Measurements from ENCODE around the gene CCT4.
"Not testable (repeated sequence)": the region's sequence is repeated elsewhere in the genome, so short reads cannot be mapped to it uniquely, and the experiment has no call there.

CCT4 gene

DNA sequence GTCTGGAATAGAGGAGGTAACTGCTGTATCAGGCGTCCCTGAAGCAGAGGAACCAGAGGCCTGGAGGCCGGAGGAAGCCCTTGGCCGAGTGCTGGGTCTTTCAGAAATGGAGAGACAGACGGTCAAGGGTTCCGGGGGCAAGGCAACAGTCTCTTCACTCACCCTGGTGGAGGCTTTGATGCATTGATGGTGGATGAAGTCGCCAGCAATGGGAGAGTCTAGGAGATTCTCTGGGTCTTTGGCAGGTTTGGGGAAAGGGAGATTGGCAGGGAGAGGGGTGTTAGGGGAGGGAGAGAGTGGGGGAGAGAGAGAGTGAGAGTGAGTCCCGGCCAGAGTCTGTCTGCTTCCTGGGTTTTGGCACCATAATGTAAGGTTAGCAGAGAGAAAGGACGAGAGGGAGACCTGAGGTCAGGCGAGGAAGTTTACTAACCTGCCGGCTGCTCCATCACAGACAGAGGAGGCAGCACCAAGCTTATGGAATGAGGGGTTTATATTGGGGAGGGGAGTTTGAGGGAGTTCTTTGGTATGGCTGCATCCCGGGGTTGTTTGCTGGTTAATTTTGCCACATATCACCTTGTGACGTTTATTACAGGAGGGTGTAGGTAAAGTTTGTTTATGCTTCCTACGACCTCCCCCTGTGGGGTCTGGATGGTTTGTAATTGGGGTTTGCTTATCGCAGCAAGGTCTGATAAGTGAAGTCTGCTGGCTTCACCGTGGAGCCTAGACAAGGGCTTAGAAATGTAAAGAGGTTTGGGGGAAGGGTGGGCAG, 36.6 kb upstream of the CCT4 start:
- in situ Hi-C loops (cut with HindIII; ENCODE audit: low pct_ligation_motif_present, low sequenced_read_pairs): no loop called here
- Histone ChIP-seq H3K27me3 (replicated peaks) (no peaks in the 10 kb centered on the region), H3K27ac (no peak overlapping the region), H3K36me3 (replicated peaks) (no peaks in the 10 kb centered on the region), H3K4me3 (ENCODE audit: low read depth, low read length) (no peak overlapping the region)
- DNase-seq: no peak
- TF ChIP-seq, protein P1, sequence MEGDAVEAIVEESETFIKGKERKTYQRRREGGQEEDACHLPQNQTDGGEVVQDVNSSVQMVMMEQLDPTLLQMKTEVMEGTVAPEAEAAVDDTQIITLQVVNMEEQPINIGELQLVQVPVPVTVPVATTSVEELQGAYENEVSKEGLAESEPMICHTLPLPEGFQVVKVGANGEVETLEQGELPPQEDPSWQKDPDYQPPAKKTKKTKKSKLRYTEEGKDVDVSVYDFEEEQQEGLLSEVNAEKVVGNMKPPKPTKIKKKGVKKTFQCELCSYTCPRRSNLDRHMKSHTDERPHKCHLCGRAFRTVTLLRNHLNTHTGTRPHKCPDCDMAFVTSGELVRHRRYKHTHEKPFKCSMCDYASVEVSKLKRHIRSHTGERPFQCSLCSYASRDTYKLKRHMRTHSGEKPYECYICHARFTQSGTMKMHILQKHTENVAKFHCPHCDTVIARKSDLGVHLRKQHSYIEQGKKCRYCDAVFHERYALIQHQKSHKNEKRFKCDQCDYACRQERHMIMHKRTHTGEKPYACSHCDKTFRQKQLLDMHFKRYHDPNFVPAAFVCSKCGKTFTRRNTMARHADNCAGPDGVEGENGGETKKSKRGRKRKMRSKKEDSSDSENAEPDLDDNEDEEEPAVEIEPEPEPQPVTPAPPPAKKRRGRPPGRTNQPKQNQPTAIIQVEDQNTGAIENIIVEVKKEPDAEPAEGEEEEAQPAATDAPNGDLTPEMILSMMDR (IDR thresholded peaks at IDR 0.05; ENCODE audit: low read depth, low read length, missing control alignments): no peak

DNA sequence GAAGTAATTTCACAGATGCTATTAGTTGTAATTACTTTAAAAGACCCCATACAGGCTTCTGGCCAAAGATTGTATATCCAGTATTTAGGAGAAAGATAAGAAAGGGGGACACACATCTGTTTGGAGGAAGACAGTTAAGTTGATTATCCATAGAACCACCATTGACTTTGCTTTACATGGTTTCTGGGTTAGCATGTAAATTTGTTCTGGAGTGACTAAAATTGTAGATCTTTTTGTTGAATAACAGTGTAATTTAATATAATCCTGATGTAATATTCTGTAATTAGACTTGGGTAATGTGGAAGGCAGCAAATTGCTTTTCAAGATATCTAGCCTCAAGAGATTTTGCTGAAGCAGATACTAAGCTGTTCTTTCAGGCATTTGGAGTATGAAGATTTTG, 34.3 kb upstream of the CCT4 start:
- no peak for DNase-seq
- in situ Hi-C loops (cut with HindIII; ENCODE audit: low pct_ligation_motif_present, low sequenced_read_pairs): no loop called here
- Histone ChIP-seq H3K4me3 (ENCODE audit: low read depth, low read length) (no peak overlapping the region), H3K27ac (no peak overlapping the region), H3K27me3 (replicated peaks) (no peaks in the 10 kb centered on the region), H3K36me3 (replicated peaks) (no peaks in the 10 kb centered on the region)
- TF ChIP-seq, protein P1 (IDR thresholded peaks at IDR 0.05; ENCODE audit: low read depth, low read length, missing control alignments): no peak

DNA sequence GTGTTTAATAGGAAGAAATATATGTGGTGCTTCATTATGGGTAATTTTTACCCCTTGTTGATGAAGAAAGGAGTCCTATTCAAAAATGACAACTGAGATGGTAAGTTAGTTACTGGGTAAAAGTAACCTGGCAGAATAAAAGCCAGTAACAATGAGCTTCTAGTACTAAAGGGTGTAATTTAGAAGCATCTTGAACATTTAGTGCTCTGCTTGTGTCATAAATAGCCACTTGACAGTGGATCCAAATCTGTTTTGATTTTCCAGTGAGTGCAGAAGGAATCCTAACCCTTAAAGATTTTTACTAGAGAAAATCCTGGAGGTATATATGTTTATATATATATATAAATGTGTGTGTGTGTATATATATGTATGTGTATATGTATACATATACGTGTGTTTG, 32.1 kb upstream of the CCT4 start:
- in situ Hi-C loops (cut with HindIII; ENCODE audit: low pct_ligation_motif_present, low sequenced_read_pairs): no loop called here
- no peak for DNase-seq
- Histone ChIP-seq H3K27ac (no peak overlapping the region), H3K36me3 (replicated peaks) (no peaks in the 10 kb centered on the region), H3K4me3 (ENCODE audit: low read depth, low read length) (no peak overlapping the region), H3K27me3 (replicated peaks) (no peaks in the 10 kb centered on the region)
- TF ChIP-seq, protein P1 (IDR thresholded peaks at IDR 0.05; ENCODE audit: low read depth, low read length, missing control alignments): no peak

DNA sequence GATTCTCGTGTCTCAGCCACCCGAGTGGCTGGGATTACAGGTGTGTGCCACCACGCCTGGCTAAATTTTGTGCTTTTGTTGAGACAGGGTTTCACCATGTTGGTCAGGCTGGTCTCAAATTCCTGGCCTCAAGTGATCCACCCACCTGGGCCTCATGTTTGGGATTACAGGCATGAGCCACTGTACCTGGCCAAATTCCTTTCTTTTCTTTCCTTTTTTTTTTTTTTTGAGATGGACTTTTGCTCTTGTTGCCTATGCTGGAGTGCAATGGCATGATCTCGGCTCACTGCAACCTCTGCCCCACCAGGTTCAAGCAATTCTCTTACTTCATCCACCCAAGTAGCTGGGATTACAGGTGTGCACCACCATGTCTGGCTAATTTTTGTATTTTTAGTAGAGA, 26.3 kb upstream of the CCT4 start:
- H3K27ac ChIP-seq; H3K36me3 ChIP-seq (replicated peaks); H3K27me3 ChIP-seq (replicated peaks); in situ Hi-C loops (cut with HindIII; ENCODE audit: low pct_ligation_motif_present, low sequenced_read_pairs); DNase-seq; H3K4me3 ChIP-seq (ENCODE audit: low read depth, low read length): not testable (repeated sequence)

DNA sequence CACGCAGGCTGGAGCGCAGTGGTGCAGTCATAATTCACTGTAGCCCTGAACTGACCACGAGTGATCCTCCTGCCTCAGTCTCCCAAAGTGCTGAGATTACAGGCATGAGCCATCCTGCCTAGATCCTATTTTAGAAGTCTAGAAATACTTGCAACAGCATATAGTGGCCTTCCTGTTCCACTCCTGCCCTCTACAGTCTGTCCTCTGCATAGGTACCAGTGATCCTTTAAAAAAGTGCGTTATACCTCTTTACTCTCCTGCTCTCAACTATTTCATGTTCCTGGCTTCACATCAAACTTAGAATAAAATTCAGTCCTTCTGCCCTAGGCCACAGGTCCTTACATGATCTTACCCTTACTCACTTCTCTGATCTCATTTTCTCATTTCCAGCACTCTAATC, 23.1 kb upstream of the CCT4 start:
- in situ Hi-C loops (cut with HindIII; ENCODE audit: low pct_ligation_motif_present, low sequenced_read_pairs): no loop called here
- no peak overlapping the region for H3K4me3 ChIP-seq (ENCODE audit: low read depth, low read length)
- no peaks in the 10 kb centered on the region for H3K27me3 ChIP-seq (replicated peaks)
- TF ChIP-seq, protein P1 (IDR thresholded peaks at IDR 0.05; ENCODE audit: low read depth, low read length, missing control alignments): peak; percentile 33
- H3K36me3 ChIP-seq (replicated peaks): no peaks in the 10 kb centered on the region
- no peak overlapping the region for H3K27ac ChIP-seq
- no peak for DNase-seq

DNA sequence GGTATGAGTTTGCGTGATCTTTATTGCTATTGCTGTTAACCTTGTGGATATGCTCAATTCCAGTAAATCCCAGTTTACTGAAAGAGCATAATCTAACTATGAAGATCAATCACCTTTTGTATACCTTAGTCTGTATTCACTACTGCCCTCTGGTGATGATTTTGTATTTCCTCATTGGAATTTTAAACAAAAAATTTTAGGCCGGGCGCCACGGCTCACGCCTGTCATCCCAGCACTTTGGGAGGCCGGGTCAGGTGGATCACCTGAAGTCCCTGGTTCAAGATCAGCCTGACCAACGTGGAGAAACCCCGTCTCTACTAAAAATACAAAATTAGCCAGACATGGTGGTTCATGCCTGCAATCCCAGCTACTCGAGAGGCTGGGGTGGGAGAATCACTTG, 22.1 kb upstream of the CCT4 start:
- no peak overlapping the region for H3K27ac ChIP-seq
- H3K36me3 ChIP-seq (replicated peaks): no peaks in the 10 kb centered on the region
- in situ Hi-C loops (cut with HindIII; ENCODE audit: low pct_ligation_motif_present, low sequenced_read_pairs): no loop called here
- H3K4me3 ChIP-seq (ENCODE audit: low read depth, low read length): no peak overlapping the region
- TF ChIP-seq, protein P1 (IDR thresholded peaks at IDR 0.05; ENCODE audit: low read depth, low read length, missing control alignments): peak; percentile 35
- no peak for DNase-seq
- H3K27me3 ChIP-seq (replicated peaks): no peaks in the 10 kb centered on the region
